GM10266 (cell line): ENCODE results near the gene EYS.

Experiments used
- DNase-seq: peaks from one replicate; pipeline ENCODE4 v3.0.0; 2012; ENCODE audit errors: extremely low spot score
- TF ChIP-seq, protein P1 (sequence below): IDR thresholded peaks from 2 replicates; pipeline ENCODE4 v1.5.1; 2012; ENCODE audit warnings: mild to moderate bottlenecking, low read depth; ENCODE audit not compliant: control insufficient read depth, insufficient read depth; ENCODE audit errors: missing control alignments

EYS gene

DNA sequence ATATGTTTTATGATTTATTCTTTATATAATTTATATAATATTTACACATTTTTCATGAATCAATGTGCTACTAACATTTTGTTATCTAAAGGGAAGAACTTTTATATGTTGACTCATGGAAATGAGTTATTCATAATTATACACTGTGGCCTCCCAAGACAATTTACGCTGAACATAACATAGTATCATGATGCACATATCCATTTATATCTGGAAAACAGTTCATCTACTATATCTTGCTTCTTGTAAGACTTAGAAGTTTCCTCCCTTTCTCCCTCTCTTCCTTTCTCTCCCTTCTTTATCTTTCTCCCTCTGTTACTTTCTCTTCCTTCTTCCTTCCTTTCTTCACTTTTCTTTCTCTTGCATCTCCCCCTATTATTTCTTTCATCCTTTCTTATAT is 1.1 kb upstream of the EYS start:
- TF ChIP-seq, protein P1, sequence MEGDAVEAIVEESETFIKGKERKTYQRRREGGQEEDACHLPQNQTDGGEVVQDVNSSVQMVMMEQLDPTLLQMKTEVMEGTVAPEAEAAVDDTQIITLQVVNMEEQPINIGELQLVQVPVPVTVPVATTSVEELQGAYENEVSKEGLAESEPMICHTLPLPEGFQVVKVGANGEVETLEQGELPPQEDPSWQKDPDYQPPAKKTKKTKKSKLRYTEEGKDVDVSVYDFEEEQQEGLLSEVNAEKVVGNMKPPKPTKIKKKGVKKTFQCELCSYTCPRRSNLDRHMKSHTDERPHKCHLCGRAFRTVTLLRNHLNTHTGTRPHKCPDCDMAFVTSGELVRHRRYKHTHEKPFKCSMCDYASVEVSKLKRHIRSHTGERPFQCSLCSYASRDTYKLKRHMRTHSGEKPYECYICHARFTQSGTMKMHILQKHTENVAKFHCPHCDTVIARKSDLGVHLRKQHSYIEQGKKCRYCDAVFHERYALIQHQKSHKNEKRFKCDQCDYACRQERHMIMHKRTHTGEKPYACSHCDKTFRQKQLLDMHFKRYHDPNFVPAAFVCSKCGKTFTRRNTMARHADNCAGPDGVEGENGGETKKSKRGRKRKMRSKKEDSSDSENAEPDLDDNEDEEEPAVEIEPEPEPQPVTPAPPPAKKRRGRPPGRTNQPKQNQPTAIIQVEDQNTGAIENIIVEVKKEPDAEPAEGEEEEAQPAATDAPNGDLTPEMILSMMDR: no peak
- DNase-seq: no peak

DNA sequence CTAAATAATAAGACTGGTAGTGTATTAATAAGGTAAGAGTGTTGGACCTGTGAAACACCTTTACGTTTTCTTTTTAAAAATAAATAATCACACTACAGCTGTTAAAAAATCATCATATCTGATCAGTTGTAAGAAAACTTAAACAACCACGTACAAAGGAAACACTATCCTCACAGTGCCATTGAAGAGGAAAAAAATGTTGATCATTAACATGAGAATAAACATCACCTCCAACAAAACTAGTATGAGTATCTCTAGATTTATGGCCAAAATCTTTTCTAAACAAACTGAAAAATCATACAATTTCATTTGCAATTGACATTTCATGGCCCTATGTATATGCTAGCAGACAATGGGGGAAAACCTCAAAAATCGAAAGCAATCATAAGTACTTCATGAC is 590 bp downstream of the EYS start:
- no peak for DNase-seq
- TF ChIP-seq, protein P1: no peak

DNA sequence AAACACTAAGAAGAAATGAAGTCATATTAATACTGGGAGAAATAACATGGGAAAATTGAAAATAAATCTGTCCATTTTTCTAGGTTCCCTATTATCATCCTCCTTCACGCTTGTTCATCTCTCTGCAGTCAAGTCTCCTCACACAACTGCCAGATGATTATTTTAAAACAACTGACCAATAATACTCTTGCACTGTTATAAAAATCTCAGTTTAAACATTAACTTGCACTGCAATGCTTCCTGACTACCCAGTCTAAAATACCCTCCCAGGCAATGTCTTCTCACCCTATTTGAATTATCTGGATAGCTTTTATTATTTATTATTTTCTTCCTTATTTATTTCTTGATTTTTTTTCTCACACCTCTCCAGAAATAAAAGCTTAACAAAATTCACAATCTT is 5.7 kb downstream of the EYS start:
- no peak for DNase-seq
- TF ChIP-seq, protein P1: no peak

DNA sequence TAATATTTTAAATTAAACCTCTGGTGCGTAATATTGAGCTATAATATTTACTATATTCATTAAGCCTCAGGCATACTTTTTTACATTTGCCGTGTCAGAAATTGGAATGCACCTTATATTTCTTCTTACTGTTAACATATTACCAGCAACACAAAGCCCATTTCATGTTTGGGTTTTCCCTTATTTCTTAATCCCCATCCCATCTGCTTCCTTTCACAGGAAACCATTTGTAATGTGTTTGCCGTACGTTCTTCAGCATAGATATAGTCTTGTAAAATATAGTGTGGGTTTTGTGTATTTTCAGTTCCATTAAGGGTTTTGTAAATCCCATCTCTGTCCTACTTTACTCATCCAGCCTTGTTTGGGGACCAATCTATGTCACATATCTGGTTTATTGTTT is 6.5 kb downstream of the EYS start:
- DNase-seq: no peak
- TF ChIP-seq, protein P1: no peak

DNA sequence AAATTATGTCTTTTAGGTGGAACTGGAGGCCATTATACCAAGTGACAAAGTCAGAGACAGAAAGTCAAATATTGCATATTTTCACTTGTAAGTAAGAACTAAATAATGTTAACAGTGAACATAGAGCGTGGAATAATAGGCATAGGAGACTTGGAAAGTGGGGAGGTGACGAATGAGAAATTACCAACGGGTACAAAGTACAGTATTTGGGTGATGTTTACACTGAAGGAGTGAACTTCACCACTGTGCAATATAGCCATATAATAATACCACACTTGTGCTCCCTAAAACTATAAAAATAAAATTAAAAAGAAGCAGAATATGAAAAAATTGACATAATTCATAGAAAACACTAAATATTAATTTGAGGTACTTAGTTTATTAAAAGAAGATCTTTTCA is 14.9 kb downstream of the EYS start:
- TF ChIP-seq, protein P1: no peak
- DNase-seq: no peak

DNA sequence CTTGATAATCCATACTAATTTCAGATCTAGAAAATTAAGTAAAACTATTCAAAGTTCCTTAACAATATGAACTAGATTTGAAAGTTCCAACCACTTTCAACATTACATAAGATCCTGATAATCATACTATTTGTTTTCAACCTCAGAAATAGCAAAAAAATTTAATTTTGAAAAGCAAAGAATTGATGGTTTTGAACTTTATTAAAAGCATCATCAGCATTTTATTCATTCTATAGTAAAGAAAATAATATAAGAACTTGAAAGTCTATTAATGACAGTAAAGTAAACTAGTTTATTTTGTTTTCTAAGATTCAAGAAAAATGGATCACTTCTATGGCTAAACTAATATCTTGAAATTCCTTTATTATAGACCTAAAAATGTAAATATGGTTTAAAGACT is 26.8 kb downstream of the EYS start:
- TF ChIP-seq, protein P1: no peak
- no peak for DNase-seq

DNA sequence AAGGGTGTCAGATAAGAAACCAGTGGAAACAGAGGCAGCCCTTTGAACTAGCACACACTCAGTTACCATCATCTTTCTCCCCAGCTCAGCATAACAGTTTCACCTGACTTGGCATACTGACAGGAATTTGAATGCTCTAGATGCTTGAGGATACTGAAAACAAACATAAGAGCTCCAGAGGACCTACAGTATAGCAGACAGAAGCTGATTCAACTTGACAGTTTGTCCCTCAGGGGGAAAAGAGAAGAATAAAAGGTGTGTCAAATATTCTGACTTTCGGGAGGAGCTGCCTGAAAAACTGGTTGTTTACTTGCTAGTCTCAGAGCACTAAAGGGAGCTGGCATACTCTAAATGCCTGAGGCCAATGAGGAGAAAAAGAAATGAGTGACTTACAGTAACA is 35.1 kb downstream of the EYS start:
- TF ChIP-seq, protein P1: no peak
- no peak for DNase-seq
